ENCODE results near the gene NABP1.

The NABP1 gene

GRCh38 chr2:191635333-191636234 lies 42.4 kb upstream of the NABP1 start:
- TF ChIP-seq, protein P1, sequence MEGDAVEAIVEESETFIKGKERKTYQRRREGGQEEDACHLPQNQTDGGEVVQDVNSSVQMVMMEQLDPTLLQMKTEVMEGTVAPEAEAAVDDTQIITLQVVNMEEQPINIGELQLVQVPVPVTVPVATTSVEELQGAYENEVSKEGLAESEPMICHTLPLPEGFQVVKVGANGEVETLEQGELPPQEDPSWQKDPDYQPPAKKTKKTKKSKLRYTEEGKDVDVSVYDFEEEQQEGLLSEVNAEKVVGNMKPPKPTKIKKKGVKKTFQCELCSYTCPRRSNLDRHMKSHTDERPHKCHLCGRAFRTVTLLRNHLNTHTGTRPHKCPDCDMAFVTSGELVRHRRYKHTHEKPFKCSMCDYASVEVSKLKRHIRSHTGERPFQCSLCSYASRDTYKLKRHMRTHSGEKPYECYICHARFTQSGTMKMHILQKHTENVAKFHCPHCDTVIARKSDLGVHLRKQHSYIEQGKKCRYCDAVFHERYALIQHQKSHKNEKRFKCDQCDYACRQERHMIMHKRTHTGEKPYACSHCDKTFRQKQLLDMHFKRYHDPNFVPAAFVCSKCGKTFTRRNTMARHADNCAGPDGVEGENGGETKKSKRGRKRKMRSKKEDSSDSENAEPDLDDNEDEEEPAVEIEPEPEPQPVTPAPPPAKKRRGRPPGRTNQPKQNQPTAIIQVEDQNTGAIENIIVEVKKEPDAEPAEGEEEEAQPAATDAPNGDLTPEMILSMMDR (IDR thresholded peaks at IDR 0.05; ENCODE audit: insufficient read depth, low read depth, low read length, missing control alignments), result no peak
- peak; percentile 38 for DNase-seq (ENCODE audit: low read depth)
- no peak overlapping the region for H3K4me3 ChIP-seq (ENCODE audit: low read length)

DNA sequence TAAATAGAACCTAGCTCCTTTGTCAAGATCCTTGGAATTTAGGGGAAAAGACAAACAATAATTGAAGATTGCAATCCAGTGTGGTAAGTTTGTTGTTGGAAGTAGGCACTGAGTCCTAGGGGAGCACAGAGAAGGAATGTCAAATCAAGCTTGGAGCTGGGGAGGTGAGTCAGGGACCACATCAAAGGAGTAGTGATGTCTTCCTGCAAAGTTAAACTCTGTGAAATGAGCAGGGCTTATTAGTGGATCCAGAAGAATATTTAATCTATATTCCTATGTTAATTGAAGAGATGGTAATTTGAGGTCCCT lies 41.7 kb upstream of the NABP1 start:
- TF ChIP-seq, protein P1 (IDR thresholded peaks at IDR 0.05; ENCODE audit: insufficient read depth, low read depth, low read length, missing control alignments), result no peak
- H3K4me3 ChIP-seq (ENCODE audit: low read length), result no peak overlapping the region

GRCh38 chr2:191636586-191636985 lies 41.4 kb upstream of the NABP1 start:
- TF ChIP-seq, protein P1 (IDR thresholded peaks at IDR 0.05; ENCODE audit: insufficient read depth, low read depth, low read length, missing control alignments), result no peak
- no peak overlapping the region for H3K4me3 ChIP-seq (ENCODE audit: low read length)
- DNase-seq (ENCODE audit: low read depth), result no peak

More for the DNA sequence above, 41.7 kb upstream of the NABP1 start:
- peak; percentile 85 for DNase-seq (ENCODE audit: low read depth)

DNA sequence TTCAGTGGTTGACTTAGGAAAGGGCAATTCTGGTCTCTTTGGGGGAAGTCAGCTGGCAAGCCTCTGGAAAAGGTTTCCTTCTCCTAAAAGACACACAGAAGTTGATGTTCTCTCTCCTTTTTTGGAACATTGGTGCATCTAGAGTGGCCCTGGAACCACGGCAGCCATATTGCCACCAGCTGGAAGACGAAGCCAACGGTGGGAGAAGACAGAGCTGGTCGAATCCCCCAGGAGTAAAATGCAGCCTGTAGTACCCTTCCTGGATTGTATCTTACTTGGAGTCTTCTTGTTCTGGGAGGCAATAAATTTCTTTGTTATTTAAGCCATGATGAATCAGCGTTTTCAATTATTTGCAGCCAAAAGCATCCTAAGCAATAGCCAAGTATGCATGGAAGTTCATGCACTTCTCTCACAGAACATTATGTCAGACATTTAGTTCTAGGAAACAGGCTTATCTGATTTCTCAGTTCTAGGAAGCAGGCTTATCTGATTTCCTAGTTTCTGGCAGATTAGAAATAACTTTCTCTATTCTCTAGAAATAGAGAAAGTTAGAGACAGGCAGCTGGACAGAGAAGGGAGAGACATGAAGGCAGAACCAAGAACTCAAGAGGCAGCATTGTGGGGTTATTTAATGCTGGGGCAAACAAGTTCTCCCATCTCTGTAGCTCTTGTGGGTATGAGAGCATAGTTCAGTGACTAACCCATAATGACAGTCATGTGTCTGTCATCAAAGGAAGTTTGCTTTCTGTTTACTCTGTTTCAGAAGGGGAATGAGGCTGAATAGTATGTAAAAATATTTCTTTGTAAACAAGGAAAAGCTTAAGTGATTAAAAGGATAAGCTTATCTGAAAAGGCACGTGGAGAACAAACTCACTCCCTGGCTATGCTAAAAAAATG lies 40.5 kb upstream of the NABP1 start:
- peak; percentile 92 for DNase-seq (ENCODE audit: low read depth)
- H3K4me3 ChIP-seq (ENCODE audit: low read length), result no peak overlapping the region
- TF ChIP-seq, protein P1 (IDR thresholded peaks at IDR 0.05; ENCODE audit: insufficient read depth, low read depth, low read length, missing control alignments), result no peak

GRCh38 chr2:191638079-191638801 lies 39.7 kb upstream of the NABP1 start:
- peak; percentile 92 for DNase-seq (ENCODE audit: low read depth)
- TF ChIP-seq, protein P1 (IDR thresholded peaks at IDR 0.05; ENCODE audit: insufficient read depth, low read depth, low read length, missing control alignments), result no peak
- H3K4me3 ChIP-seq (ENCODE audit: low read length), result no peak overlapping the region

DNA sequence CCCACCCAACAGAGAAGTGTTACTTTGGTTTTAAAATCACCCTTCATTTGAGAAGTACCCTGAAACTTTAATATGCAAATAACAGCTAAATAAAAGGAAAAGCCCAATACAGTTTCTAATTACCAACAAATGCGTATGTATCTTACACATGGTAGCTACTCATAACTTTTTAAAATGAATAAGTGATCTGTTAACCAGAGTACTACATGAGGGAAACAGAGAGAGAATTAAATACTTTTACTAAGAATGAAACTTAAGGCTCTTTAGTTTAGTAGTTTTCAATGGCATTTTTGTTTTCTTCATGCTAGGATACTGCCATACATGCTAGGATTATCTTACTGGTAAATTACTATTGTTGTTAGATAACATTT lies 39.1 kb upstream of the NABP1 start:
- no peak for DNase-seq (ENCODE audit: low read depth)
- TF ChIP-seq, protein P1 (IDR thresholded peaks at IDR 0.05; ENCODE audit: insufficient read depth, low read depth, low read length, missing control alignments), result no peak
- no peak overlapping the region for H3K4me3 ChIP-seq (ENCODE audit: low read length)
